HCT116 (cell line): ENCODE data around the gene FRAS1. TPM values are rescaled to one million over a fixed set of nuclear protein-coding genes. Genes with fewer than 3 reads are reported as not detected.
"Not testable (repeated sequence)": the region's sequence is repeated elsewhere in the genome, so short reads cannot be mapped to it uniquely, and the experiment has no call there.

Experiments
- ATAC-seq: fragments of 200-7000 bp; cut with Tn5 transposase; 2 replicates; pipeline ENCODE4 v1.9.1; 2020; ENCODE audit warnings: mild to moderate bottlenecking, moderate library complexity
- Bru-seq: library from RNA; stranded (reverse); fragments of 400-500 nt; gene quantifications from one replicate; lab custom pipeline; 2021; lab: Mats Ljungman, UMichigan
- BruChase-seq, 2 experiments: library from RNA; stranded (reverse); fragments of 400-500 nt; gene quantifications; one replicate each; lab custom pipeline; 2021; lab: Mats Ljungman, UMichigan
- BruUV-seq: library from RNA; stranded (reverse); fragments of 400-500 nt; replicated peaks from 2 replicates; lab custom pipeline; 2021; lab: Mats Ljungman, UMichigan
- CTCF ChIA-PET: fragments of 300-600 bp; sonication (Branson Sonifier 250); formaldehyde crosslinking; loops from one replicate; lab custom pipeline; 2021; ENCODE audit warnings: antibody characterized with exemption; lab: Charles Lee
- POLR2A ChIA-PET: fragments of 300-600, 350-600 bp; sonication (Branson Sonifier 250); formaldehyde crosslinking; loops from one replicate; lab custom pipeline; 2021; ENCODE audit warnings: antibody characterized with exemption; lab: Charles Lee
- RAD21 ChIA-PET, 2 experiments: fragments of 300-600 bp; sonication (Branson Sonifier 250); formaldehyde crosslinking; loops; one replicate each; lab custom pipeline; 2023; ENCODE audit warnings: low total read pairs in 2 of 2; ENCODE audit not compliant: uncharacterized antibody in 2 of 2, unreplicated experiment in 2 of 2, low non-redundant PET in 1 of 2; lab: Charles Lee
- DNase-seq: peaks from one replicate; pipeline ENCODE4 v3.0.0-alpha.2; 2010; ENCODE audit warnings: low read depth, low spot score
- H2AFZ ChIP-seq: fragments of 200-600 bp; shearing (Covaris generic), sonication (generic); 2 replicates; pipeline ENCODE4 v1.6.1; 2017; ENCODE audit warnings: low read depth, mixed run types, mixed read lengths, antibody characterized with exemption, low read length; ENCODE audit not compliant: poor library complexity, severe bottlenecking
- H3K27ac ChIP-seq: 2 replicates; pipeline ENCODE4 v1.5.1; 2012; ENCODE audit warnings: low read depth, low read length
- H3K27me3 ChIP-seq: fragments of 200-600 bp; sonication (generic); 2 replicates; pipeline ENCODE4 v1.6.1; 2016; ENCODE audit warnings: mixed run types, low read length, mixed read lengths; ENCODE audit not compliant: insufficient read depth
- H3K36me3 ChIP-seq, 2 experiments: fragments of 200-500 bp in 1 of 2; fragments of 200-600 bp in 1 of 2; sonication (Bioruptor generic) in 1 of 2; sonication (generic) in 1 of 2; 2 replicates each; pipeline versions ENCODE4 v1.5.1 to v1.6.1; 2014 to 2016; ENCODE audit warnings: low read length in 2 of 2, inconsistent platforms in 1 of 2, mixed read lengths in 1 of 2, mixed run types in 1 of 2; ENCODE audit not compliant: insufficient read depth in 2 of 2, control insufficient read depth in 1 of 2
- H3K4me1 ChIP-seq, 2 experiments: fragments of 200-600 bp in 1 of 2; sonication (generic) in 1 of 2; 2 replicates each; pipeline versions ENCODE4 v1.5.1 to v1.6.1; 2012 to 2017; ENCODE audit warnings: low read length in 2 of 2, inconsistent platforms in 1 of 2, mild to moderate bottlenecking in 1 of 2, mixed read lengths in 1 of 2, mixed run types in 1 of 2, moderate library complexity in 1 of 2; ENCODE audit not compliant: insufficient read depth in 2 of 2, control insufficient read depth in 1 of 2
- H3K4me2 ChIP-seq: fragments of 200-600 bp; sonication (generic); 2 replicates; pipeline ENCODE4 v1.6.1; 2017; ENCODE audit warnings: mixed run types, low read length, mixed read lengths
- H3K4me3 ChIP-seq, 2 experiments: fragments of 200-600 bp in 1 of 2; sonication (generic) in 1 of 2; replicated peaks in 1 of 2; 2 replicates each; pipeline ENCODE4 v1.5.1; 2011 to 2016; ENCODE audit warnings: low read length in 2 of 2, control low read depth in 1 of 2, low read depth in 1 of 2, mild to moderate bottlenecking in 1 of 2, mixed read lengths in 1 of 2, mixed run types in 1 of 2
- H3K79me2 ChIP-seq: fragments of 200-600 bp; sonication (generic); 2 replicates; pipeline ENCODE4 v1.6.1; 2017; ENCODE audit warnings: mild to moderate bottlenecking, mixed run types, low read length, moderate library complexity, mixed read lengths; ENCODE audit not compliant: insufficient read depth
- H3K9ac ChIP-seq: fragments of 200-600 bp; sonication (generic); 2 replicates; pipeline ENCODE4 v1.6.1; 2016; ENCODE audit warnings: low read length, mixed read lengths
- H3K9me2 ChIP-seq: fragments of 200-600 bp; sonication (generic), shearing (Covaris generic); 2 replicates; pipeline ENCODE4 v1.6.1; 2017; ENCODE audit warnings: mixed run types, mild to moderate bottlenecking, moderate library complexity; ENCODE audit not compliant: insufficient read depth
- H3K9me3 ChIP-seq, 2 experiments: fragments of 200-500 bp in 1 of 2; fragments of 200-600 bp in 1 of 2; sonication (Bioruptor generic) in 1 of 2; sonication (generic) in 1 of 2; 2 replicates each; pipeline ENCODE4 v1.6.1; 2014 to 2017; ENCODE audit warnings: low read length in 2 of 2, mixed read lengths in 2 of 2, inconsistent platforms in 1 of 2, low read depth in 1 of 2, mild to moderate bottlenecking in 1 of 2, mixed run types in 1 of 2, moderate library complexity in 1 of 2; ENCODE audit not compliant: control insufficient read depth in 1 of 2, insufficient read depth in 1 of 2
- H4K20me1 ChIP-seq: fragments of 200-600 bp; sonication (generic), shearing (Covaris generic); 2 replicates; pipeline ENCODE4 v1.6.1; 2017; ENCODE audit warnings: mixed run types, mild to moderate bottlenecking, moderate library complexity; ENCODE audit not compliant: insufficient read depth
- ATF3 ChIP-seq: IDR thresholded peaks from 2 replicates; pipeline ENCODE4 v1.6.1; 2012
- CEBPB ChIP-seq: IDR thresholded peaks from 2 replicates; pipeline ENCODE4 v1.6.1; 2012; ENCODE audit warnings: low read depth
- EZH2 ChIP-seq: fragments of 200-600 bp; sonication (generic); IDR thresholded peaks from 2 replicates; pipeline ENCODE4 v1.6.1; 2017; ENCODE audit warnings: antibody characterized with exemption, mixed run types
- EZH2phosphoT487 ChIP-seq: fragments of 200-600 bp; IDR thresholded peaks from 2 replicates; pipeline ENCODE4 v1.6.1; 2018; ENCODE audit warnings: antibody characterized with exemption, borderline replicate concordance
- MAX ChIP-seq: IDR thresholded peaks from 2 replicates; pipeline ENCODE4 v1.6.1; 2012
- SP1 ChIP-seq: IDR thresholded peaks from 2 replicates; pipeline ENCODE4 v1.6.1; 2012; ENCODE audit warnings: low read depth
- SRF ChIP-seq: IDR thresholded peaks from 2 replicates; pipeline ENCODE4 v1.6.1; 2012; ENCODE audit warnings: low read depth
- TCF7L2 ChIP-seq: IDR thresholded peaks from 2 replicates; pipeline ENCODE4 v1.7.0; 2011; ENCODE audit warnings: borderline replicate concordance, inconsistent platforms; ENCODE audit not compliant: insufficient read depth, insufficient read length; ENCODE audit errors: extremely low read depth
- YY1 ChIP-seq: IDR thresholded peaks from 2 replicates; pipeline ENCODE4 v1.6.1; 2011; ENCODE audit warnings: low read length, low read depth, moderate library complexity, mild to moderate bottlenecking; ENCODE audit not compliant: insufficient replicate concordance; ENCODE audit errors: extremely low read depth
- intact Hi-C: fragments of 100-400 bp; cut with micrococcal nuclease; formaldehyde crosslinking; loops from 2 replicates; pipeline ENCODE4 v1.10.0; 2022
- long read RNA-seq: library from polyadenylated mRNA; unstranded; transcript quantifications from one replicate; pipeline ENCODE4 v2.0.0, GENCODE V29; 2021; ENCODE audit not compliant: unreplicated experiment
- polyA plus RNA-seq: library from polyadenylated mRNA; unstranded; fragments of >200 nt; gene quantifications from 2 replicates; pipeline ENCODE4 v1.2.1, GENCODE V29; 2012; ENCODE audit warnings: missing spikeins
- total RNA-seq: library from RNA; stranded (reverse); gene quantifications from one replicate; pipeline ENCODE4 v1.2.1, GENCODE V29; 2021; ENCODE audit not compliant: unreplicated experiment
- TF ChIP-seq, protein P1 (sequence below), 3 experiments: fragments of 200-600 bp in 1 of 3; sonication (generic) in 1 of 3; IDR thresholded peaks in 2 of 3; conservative IDR thresholded peaks in 1 of 3; 2 replicates each; pipeline ENCODE4 v1.5.1; 2012 to 2017; ENCODE audit warnings: low read depth in 2 of 3, low read length in 2 of 3, antibody characterized with exemption in 1 of 3, borderline replicate concordance in 1 of 3, control low read depth in 1 of 3, mild to moderate bottlenecking in 1 of 3, mixed read lengths in 1 of 3, mixed run types in 1 of 3, moderate library complexity in 1 of 3; ENCODE audit not compliant: insufficient read depth in 1 of 3
- TF ChIP-seq, protein P2 (sequence below): IDR thresholded peaks from 2 replicates; pipeline ENCODE4 v1.6.1; 2012; ENCODE audit warnings: low read depth

The FRAS1 gene
- 33.5 TPM for total RNA-seq
- 14.1 and 16.6 TPM in 2 replicates for polyA plus RNA-seq
- percentile 90 among the genes with signal in this experiment for Bru-seq, nascent RNA
- percentile 77 among the genes with signal in this experiment for BruChase-seq, experiment 1, labeled RNA remaining after a 6-hour chase
- percentile 83 among the genes with signal in this experiment for BruChase-seq, experiment 2, labeled RNA remaining after a 2-hour chase
- long read RNA-seq, partial matches to known transcripts, result 18 of 33 reads
- long read RNA-seq, other reads (novel, unspliced or antisense), result 15 of 33 reads

GRCh38 chr4:78057135-78057599 lies at the start of gene FRAS1:
Gene FRAS1, plus strand, starts transcription at chr4:78057323. Its CDS starts 687 bp downstream, at chr4:78058010.
- Histone ChIP-seq H3K27me3 (no peaks in the 10 kb centered on the region), H3K9ac (peak within 1 kb of the TSS; percentile 73), H3K4me1 (peaks cover 7 to 18% of the 10 kb centered on the region in 2 experiments; a peak in 3 of 4 replicates), H4K20me1 (no peaks in the 10 kb centered on the region), H3K4me3 (peak within 1 kb of the TSS; percentile 70 to 89), H3K27ac (peak within 1 kb of the TSS; percentile 94), H2AFZ (peak within 1 kb of the TSS; percentile 71), H3K79me2 (peaks cover 43% of the 10 kb centered on the region), H3K9me3 (no peaks in the 10 kb centered on the region), H3K9me2 (no peaks in the 10 kb centered on the region), H3K4me2 (peak within 1 kb of the TSS; percentile 99), H3K36me3 (no peaks in the 10 kb centered on the region)
- CTCF ChIA-PET, result interaction anchor here (2.3 kb wide), 1 partner anchor 63 kb away, joined by 8 read pairs; no protein-coding TSS in a partner anchor
- TF ChIP-seq MAX (no peak), TCF7L2 (peak; percentile 83), EZH2phosphoT487 (no peak), SP1 (no peak), EZH2 (no peak), YY1 (no peak), ATF3 (no peak), SRF (no peak), CEBPB (no peak)
- TF ChIP-seq, protein P1, sequence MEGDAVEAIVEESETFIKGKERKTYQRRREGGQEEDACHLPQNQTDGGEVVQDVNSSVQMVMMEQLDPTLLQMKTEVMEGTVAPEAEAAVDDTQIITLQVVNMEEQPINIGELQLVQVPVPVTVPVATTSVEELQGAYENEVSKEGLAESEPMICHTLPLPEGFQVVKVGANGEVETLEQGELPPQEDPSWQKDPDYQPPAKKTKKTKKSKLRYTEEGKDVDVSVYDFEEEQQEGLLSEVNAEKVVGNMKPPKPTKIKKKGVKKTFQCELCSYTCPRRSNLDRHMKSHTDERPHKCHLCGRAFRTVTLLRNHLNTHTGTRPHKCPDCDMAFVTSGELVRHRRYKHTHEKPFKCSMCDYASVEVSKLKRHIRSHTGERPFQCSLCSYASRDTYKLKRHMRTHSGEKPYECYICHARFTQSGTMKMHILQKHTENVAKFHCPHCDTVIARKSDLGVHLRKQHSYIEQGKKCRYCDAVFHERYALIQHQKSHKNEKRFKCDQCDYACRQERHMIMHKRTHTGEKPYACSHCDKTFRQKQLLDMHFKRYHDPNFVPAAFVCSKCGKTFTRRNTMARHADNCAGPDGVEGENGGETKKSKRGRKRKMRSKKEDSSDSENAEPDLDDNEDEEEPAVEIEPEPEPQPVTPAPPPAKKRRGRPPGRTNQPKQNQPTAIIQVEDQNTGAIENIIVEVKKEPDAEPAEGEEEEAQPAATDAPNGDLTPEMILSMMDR (IDR thresholded peaks at IDR 0.05 in 2 of 3, conservative IDR thresholded peaks at IDR 0.05 in 1 of 3; ENCODE audit: borderline replicate concordance in 1 of 3, insufficient read depth in 1 of 3, low read depth in 2 of 3, low read length in 2 of 3), result peak in 1 of 3 experiments; percentile 19; a peak in 1 of 6 replicates
- TF ChIP-seq, protein P2, sequence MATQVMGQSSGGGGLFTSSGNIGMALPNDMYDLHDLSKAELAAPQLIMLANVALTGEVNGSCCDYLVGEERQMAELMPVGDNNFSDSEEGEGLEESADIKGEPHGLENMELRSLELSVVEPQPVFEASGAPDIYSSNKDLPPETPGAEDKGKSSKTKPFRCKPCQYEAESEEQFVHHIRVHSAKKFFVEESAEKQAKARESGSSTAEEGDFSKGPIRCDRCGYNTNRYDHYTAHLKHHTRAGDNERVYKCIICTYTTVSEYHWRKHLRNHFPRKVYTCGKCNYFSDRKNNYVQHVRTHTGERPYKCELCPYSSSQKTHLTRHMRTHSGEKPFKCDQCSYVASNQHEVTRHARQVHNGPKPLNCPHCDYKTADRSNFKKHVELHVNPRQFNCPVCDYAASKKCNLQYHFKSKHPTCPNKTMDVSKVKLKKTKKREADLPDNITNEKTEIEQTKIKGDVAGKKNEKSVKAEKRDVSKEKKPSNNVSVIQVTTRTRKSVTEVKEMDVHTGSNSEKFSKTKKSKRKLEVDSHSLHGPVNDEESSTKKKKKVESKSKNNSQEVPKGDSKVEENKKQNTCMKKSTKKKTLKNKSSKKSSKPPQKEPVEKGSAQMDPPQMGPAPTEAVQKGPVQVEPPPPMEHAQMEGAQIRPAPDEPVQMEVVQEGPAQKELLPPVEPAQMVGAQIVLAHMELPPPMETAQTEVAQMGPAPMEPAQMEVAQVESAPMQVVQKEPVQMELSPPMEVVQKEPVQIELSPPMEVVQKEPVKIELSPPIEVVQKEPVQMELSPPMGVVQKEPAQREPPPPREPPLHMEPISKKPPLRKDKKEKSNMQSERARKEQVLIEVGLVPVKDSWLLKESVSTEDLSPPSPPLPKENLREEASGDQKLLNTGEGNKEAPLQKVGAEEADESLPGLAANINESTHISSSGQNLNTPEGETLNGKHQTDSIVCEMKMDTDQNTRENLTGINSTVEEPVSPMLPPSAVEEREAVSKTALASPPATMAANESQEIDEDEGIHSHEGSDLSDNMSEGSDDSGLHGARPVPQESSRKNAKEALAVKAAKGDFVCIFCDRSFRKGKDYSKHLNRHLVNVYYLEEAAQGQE, result no peak
- RAD21 ChIA-PET, result interaction anchor here in 1 of 2 experiments (1.1 kb wide), 1 partner anchor 237 kb away, joined by 3 read pairs; no protein-coding TSS in a partner anchor
- POLR2A ChIA-PET, result interaction anchor here (0.7 to 1.8 kb wide), 5 partner anchors 11 to 195 kb away, joined by 3 to 6 read pairs (median 5); partner anchors contain the start of gene MRPL1
- ATAC-seq, result peak; percentile 37
- no peak for DNase-seq
- intact Hi-C loops, result loop anchor here (5.0 kb wide), 2 partner anchors 510 to 880 kb away; partner anchors contain the start of gene PAQR3
- BruUV-seq, result no TSS peak

DNA sequence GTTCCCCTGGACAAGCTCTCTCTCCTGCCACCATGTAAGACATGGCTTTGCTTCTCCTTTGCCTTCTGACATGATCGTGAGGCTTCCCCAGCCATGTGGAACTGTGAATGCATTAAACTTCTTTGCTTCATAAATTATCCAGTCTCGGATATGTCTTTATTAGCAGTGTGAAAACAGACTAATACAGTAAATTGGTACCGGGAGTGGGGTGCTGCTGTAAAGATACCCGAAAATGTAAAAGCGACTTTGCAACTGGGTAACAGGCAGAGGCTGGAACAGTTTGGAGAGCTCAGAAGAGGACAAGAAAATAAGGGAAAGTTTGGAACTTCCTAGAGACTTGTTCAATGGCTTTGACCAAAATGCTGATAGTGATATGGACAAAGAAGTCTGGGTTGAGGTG lies 46.1 kb upstream of the FRAS1 start:
- H3K4me2 ChIP-seq, H3K4me1 ChIP-seq, H3K9ac ChIP-seq, H3K9me3 ChIP-seq, BruUV-seq, intact Hi-C loops, CTCF ChIA-PET, POLR2A ChIA-PET, H3K36me3 ChIP-seq, DNase-seq, H3K79me2 ChIP-seq, RAD21 ChIA-PET, H3K27me3 ChIP-seq, H3K27ac ChIP-seq, H4K20me1 ChIP-seq, H3K4me3 ChIP-seq, H3K9me2 ChIP-seq, ATAC-seq, H2AFZ ChIP-seq: not testable (repeated sequence)
